MV-4-11 (cell line): ENCODE results near the gene SLC37A3.
"Not testable (repeated sequence)": the region's sequence is repeated elsewhere in the genome, so short reads cannot be mapped to it uniquely, and the experiment has no call there.

Experiments
- DNase-seq: peaks from one replicate; lab custom pipeline; 2025; lab: John Stamatoyannopoulos, UW

Gene SLC37A3

DNA sequence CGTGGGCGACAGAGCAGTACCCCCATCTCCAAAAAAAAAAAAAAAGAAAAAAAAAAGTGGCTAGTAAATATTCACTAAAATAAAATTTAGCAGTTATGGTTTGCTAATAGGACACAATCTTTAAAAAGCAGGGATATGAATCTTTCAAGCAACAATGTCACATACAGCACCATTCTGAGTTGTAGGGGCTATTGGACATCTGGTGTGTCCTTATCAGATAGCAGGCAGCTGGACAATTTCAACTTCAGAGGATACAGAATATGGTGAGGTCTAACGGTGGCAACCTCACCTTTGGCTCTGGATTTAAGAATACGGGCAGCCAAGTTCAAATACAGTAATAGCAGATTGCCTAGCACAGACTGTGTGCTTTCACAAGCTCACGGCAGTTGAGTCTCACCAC, 51.1 kb downstream of the SLC37A3 start:
- no peak for DNase-seq

DNA sequence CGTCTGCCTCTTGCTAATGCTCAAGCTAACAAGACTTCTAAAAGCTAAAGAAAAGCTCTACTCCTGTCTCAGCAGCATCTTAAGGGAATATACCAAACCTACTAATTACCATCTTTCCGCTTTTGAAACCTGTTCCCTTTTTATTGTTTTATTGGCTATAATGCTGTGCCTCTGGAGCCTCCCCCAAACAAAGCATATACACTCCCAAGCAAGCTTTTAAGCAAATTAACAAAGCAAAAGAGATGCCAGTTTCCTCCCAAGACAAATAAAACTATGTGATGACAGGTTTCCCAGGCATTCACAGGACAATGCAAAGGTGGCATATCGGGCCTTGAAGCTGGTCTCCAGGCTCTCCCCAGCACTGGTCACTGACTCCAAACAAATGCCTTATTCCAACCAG, 52.9 kb downstream of the SLC37A3 start:
- DNase-seq = no peak

- DNase-seq = peak; percentile 89
Measured at GRCh38 chr7:140342727-140343514, 55.4 kb downstream of the SLC37A3 start.

- DNase-seq = not testable (repeated sequence)
Measured at GRCh38 chr7:140338959-140339358, 59.4 kb downstream of the SLC37A3 start.

DNA sequence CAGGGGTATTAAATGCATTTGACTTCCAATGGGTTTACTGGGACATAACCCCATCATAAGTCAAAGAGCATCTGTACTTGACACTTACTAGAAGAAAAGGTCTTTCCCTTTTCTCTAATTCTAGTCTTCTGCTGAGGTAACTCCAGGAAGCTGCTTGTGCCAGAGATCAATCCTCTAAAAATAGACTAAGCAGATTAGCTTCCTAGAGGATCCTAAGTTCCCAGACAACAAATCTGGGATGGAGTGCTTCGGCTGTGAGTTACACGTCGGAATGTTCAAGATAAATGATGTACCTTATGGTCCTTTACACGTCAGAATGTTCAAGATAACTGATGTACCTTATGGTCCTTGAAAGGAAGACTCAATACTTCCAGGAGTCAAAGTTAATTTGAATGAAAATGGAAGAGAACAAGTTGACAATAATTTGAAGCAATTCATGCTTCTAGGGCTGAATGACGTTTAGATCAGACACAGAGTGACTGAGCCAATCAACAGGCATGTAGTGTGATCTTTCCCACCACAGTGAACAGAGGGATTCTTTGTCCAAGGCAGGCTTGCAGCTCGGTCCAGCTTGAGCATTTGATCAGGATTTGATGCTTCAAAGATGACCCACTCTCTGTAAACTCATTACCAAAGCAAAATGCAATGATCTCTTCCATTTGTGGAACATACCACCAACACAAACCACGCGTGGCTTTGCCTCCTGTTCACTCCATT, 63.8 kb downstream of the SLC37A3 start:
- DNase-seq = no peak

- DNase-seq = no peak
Measured at GRCh38 chr7:140333686-140334085, 64.6 kb downstream of the SLC37A3 start.

GRCh38 chr7:140333223-140333622, 65.1 kb downstream of the SLC37A3 start:
- no peak for DNase-seq

- DNase-seq = no peak
Measured at GRCh38 chr7:140330595-140330994, 67.7 kb downstream of the SLC37A3 start.

DNA sequence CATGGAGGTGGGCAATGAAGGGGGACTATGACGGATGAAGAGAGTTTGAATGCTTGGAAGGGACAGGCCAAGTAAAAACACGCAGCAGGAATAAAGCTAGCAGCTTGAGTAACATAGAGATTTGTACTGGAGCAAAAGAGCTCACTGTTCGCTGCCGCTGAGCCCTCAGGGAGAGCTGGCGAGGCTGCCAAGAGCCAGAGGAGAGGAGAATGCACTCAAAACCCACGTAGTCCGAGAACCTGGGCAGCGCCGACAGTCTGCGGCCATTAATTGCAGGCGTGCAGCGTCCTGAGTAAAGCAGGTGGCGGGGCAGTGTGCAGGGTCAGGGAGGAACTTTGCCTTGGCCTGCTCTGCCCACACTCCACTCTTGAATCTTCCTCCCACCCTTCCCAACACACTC, 68.2 kb downstream of the SLC37A3 start:
- no peak for DNase-seq

DNA sequence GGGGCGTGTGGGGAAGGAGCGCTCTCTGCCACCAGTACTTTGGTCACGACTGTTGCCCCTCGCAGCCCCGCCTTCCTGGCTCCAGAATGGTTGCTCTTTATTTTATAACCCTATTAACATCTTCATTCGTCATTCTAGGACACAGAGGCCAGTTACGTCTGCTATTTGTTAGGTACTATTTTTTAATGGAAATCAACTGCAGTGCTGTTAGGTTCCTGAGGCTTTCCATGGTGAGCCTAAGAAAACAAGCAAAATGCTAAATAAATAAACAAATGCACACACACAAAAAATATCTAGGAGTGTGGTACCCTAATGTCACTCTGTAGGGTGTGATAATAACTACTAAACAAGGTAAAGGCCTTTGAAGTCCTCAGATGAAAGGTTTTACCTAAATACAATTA, 71.1 kb downstream of the SLC37A3 start:
- no peak for DNase-seq

GRCh38 chr7:140326116-140326928, 72.0 kb downstream of the SLC37A3 start:
- DNase-seq = peak; percentile 38

DNA sequence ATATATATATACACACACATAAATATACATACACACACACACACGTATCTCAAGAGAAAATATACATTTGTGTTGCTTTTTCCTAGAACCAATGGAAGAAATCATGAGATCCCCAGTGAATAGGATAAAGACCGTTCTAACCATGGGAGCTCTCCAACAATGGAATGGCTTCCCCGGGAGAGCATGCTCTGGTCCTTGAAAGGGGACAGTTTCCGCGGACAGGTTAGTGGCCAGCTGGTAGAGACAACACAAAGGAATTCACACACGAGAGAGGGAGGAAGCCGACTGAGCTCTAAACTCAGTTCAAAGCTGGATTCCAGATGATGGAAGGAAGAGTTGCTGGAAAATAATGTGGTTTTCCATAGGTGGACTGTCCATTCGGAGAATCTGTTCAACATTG, 72.7 kb downstream of the SLC37A3 start:
- no peak for DNase-seq

GRCh38 chr7:140324714-140325113, 73.6 kb downstream of the SLC37A3 start:
- no peak for DNase-seq

DNA sequence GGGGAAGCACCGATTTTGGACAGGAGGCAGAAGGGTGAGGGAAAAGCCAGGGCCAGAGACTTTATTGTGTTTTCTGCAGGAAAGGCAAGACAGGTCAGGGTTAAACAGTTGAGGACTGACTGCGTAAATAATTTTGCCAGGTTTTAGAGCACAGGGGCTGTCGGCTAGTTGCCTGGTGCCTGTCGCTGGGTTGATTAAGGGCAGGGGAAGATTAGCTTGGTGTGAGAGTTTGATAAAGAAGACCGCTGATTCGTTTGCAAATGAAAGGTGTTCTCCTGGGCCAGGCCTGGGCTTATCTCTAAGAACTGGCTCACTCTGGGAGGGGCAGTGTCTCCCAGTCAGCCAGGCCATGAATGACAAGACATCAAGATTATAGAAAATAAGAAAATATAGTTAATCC, 75.6 kb downstream of the SLC37A3 start:
- DNase-seq = no peak

GRCh38 chr7:140320078-140320477, 78.3 kb downstream of the SLC37A3 start:
- not testable (repeated sequence) for DNase-seq

DNA sequence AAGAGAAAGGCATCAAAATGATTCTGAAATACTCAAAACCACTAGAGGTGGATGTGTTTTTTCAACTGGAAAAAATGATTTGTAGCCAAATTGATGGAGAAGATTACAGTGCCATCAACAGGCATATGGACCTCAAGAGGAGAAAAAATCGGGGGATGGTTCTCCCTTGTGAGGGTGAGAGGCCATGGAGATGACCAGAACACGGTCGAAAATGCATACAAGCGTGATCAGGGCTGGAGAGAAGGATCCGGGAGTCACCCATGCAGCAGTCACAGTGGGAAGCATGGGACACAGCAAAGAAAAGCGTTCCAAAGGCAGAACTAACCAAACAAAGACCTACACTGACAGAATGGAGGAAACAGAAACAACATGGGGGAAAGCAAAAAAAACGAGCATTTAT, 80.3 kb downstream of the SLC37A3 start:
- DNase-seq = no peak

GRCh38 chr7:140317597-140317996, 80.7 kb downstream of the SLC37A3 start:
- peak; percentile 82 for DNase-seq

GRCh38 chr7:140316165-140316661, 82.1 kb downstream of the SLC37A3 start:
- peak; percentile 85 for DNase-seq

GRCh38 chr7:140315498-140316164, 82.7 kb downstream of the SLC37A3 start:
- no peak for DNase-seq

DNA sequence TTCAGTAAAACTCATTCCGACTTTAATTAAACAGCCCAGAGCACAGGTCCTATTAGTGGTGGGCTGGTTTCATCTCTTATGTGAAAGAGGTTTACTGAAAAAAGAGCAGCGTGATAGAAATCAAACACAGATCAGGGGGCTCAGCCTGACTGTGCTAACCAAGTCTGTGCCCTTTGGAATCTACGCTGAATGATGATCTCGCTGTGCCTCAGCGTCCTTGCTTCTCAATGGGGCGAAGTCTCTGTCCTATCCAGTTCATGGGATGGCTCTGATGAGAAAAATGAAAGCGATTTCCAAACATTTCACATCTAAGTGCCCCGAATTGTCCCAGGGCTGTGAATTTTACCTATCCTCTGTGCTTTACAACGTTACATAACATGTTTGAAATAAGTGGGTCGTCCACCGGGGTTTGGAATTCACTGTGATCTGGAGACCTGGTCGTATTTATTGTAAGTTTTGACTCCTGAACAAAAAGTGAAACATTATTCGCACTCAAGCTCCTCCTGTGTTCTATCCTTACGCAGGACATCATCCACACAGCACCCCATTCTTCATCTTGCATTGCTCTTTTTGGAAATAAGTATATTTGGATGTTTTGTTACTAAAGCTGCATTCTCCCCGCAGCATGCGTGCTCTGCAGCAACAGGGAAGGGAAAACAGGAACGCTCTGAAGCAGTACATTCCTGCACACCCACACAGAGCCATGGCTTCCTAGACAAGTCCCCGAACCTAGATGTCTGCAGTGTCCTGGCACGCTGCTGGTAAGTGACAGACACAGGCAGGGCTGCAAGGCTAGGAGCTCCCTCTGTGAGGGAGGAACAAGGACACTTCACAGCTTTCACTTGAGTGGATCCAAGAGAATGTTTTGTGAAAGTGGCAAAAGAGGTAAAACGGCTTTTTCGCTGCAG, 83.5 kb downstream of the SLC37A3 start:
- no peak for DNase-seq
